ENCODE results near the gene FAM53B.
"Not testable (repeated sequence)": the region's sequence is repeated elsewhere in the genome, so short reads cannot be mapped to it uniquely, and the experiment has no call there.

FAM53B gene

DNA sequence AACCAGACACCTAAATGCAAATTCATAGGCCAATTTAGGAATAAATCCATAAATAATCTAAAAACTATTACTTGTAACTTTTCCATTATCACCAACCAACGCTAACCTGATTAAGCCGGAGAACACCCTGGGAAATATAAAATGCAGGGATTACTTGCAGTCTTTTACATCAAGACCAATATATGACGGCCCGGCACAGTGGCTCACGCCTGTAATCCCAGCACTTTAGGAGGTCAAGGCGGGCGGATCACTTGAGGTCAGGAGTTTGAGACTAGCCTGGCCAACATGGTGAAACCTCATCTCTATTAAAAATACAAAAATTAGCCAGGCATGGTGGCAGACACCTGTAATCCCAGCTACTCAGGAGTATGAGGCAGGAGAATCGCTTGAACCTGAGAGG is 2.3 kb upstream of the FAM53B start:
- H3K23ac ChIP-seq (ENCODE audit: low read depth, low read length, poor library complexity); H2BK5ac ChIP-seq (ENCODE audit: low read length); H3K9me3 ChIP-seq (replicated peaks in 1 of 2; ENCODE audit: control insufficient read depth in 2 of 2, insufficient read depth in 1 of 2, low read depth in 1 of 2, low read length in 2 of 2); H2BK12ac ChIP-seq (ENCODE audit: low read length); H3K4me3 ChIP-seq (ENCODE audit: low read length in 2 of 2); H2AFZ ChIP-seq (ENCODE audit: low read length); H2BK15ac ChIP-seq (ENCODE audit: low read length); H3K4me2 ChIP-seq (ENCODE audit: insufficient read depth, low read length, poor library complexity, severe bottlenecking); H3K9ac ChIP-seq (ENCODE audit: low read depth, low read length, poor library complexity); DNase-seq (ENCODE audit: low spot score); H4K8ac ChIP-seq (ENCODE audit: low read depth, low read length); H3K79me1 ChIP-seq (ENCODE audit: low read depth, low read length); H3K4ac ChIP-seq (ENCODE audit: low read length); H3K14ac ChIP-seq (ENCODE audit: low read length); H3K18ac ChIP-seq (ENCODE audit: low read length); H3K27me3 ChIP-seq (ENCODE audit: control insufficient read depth in 3 of 3, insufficient read depth in 3 of 3, low read depth in 1 of 3, low read length in 3 of 3); H3K27ac ChIP-seq (replicated peaks; ENCODE audit: low read length); H4K91ac ChIP-seq (ENCODE audit: low read depth, low read length, poor library complexity); H2AK5ac ChIP-seq (ENCODE audit: low read depth, low read length); H2BK120ac ChIP-seq (ENCODE audit: low read depth, low read length): not testable (repeated sequence)
- WGBS, 2 donors (ENCODE audit: extremely low coverage in 2 of 2, insufficient read length in 2 of 2, insufficient replicate concordance in 1 of 2): no CpG with 5 or more reads among the region's 8 CpGs
- H3K4me1 ChIP-seq (ENCODE audit: control insufficient read depth in 2 of 2, insufficient read depth in 1 of 2, low read depth in 1 of 2, low read length in 2 of 2): peaks cover 11 to 23% of the 10 kb centered on the region in 2 donors
- H3K36me3 ChIP-seq (replicated peaks in 1 of 2; ENCODE audit: control insufficient read depth in 2 of 2, insufficient read depth in 2 of 2, low read length in 2 of 2): peaks cover 3 to 19% of the 10 kb centered on the region in 2 donors

DNA sequence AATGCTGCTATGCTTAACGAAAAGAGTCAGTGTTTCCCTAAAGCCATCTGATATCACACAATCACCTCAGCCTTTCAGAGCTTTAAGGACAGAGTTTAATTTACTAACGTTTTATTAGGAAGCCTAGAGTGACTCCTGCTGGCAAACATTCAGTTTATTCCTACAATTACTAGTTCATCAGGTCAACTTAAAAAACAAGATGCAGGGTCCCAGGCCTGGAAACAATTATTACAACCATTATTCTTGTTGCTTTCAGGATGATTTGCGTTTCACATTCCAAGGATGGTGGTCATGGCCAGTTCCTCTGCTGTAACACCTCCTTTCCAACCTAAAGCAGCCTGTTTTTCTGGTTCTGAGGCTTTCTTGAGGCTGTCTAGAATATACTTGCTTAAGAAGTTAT is 1.5 kb upstream of the FAM53B start:
- Histone ChIP-seq H2BK5ac (ENCODE audit: low read length) (no peak overlapping the region), H2AK5ac (ENCODE audit: low read depth, low read length) (no peak overlapping the region), H2BK12ac (ENCODE audit: low read length) (no peak overlapping the region), H2BK15ac (ENCODE audit: low read length) (no peak overlapping the region), H3K23ac (ENCODE audit: low read depth, low read length, poor library complexity) (no peak overlapping the region), H3K9ac (ENCODE audit: low read depth, low read length, poor library complexity) (no peak overlapping the region), H2AFZ (ENCODE audit: low read length) (no peak overlapping the region), H3K36me3 (replicated peaks in 1 of 2; ENCODE audit: control insufficient read depth in 2 of 2, insufficient read depth in 2 of 2, low read length in 2 of 2) (peaks cover 3 to 17% of the 10 kb centered on the region in 2 donors), H3K14ac (ENCODE audit: low read length) (no peak overlapping the region), H4K8ac (ENCODE audit: low read depth, low read length) (no peak overlapping the region), H4K91ac (ENCODE audit: low read depth, low read length, poor library complexity) (no peak overlapping the region), H3K27ac (replicated peaks; ENCODE audit: low read length) (no peak overlapping the region), H3K27me3 (ENCODE audit: control insufficient read depth in 3 of 3, insufficient read depth in 3 of 3, low read depth in 1 of 3, low read length in 3 of 3) (no peaks in the 10 kb centered on the region), H3K4me1 (ENCODE audit: control insufficient read depth in 2 of 2, insufficient read depth in 1 of 2, low read depth in 1 of 2, low read length in 2 of 2) (peaks cover 15 to 29% of the 10 kb centered on the region in 2 donors), H3K18ac (ENCODE audit: low read length) (no peak overlapping the region), H2BK120ac (ENCODE audit: low read depth, low read length) (no peak overlapping the region), H3K9me3 (replicated peaks in 1 of 2; ENCODE audit: control insufficient read depth in 2 of 2, insufficient read depth in 1 of 2, low read depth in 1 of 2, low read length in 2 of 2) (no peaks in the 10 kb centered on the region), H3K4me2 (ENCODE audit: insufficient read depth, low read length, poor library complexity, severe bottlenecking) (no peak overlapping the region), H3K79me1 (ENCODE audit: low read depth, low read length) (no peaks in the 10 kb centered on the region), H3K4ac (ENCODE audit: low read length) (no peak overlapping the region), H3K4me3 (ENCODE audit: low read length in 2 of 2) (no peak overlapping the region)
- DNase-seq (ENCODE audit: low spot score): no peak
- no CpG with 5 or more reads among the region's 3 CpGs for WGBS, 2 donors (ENCODE audit: extremely low coverage in 2 of 2, insufficient read length in 2 of 2, insufficient replicate concordance in 1 of 2)

DNA sequence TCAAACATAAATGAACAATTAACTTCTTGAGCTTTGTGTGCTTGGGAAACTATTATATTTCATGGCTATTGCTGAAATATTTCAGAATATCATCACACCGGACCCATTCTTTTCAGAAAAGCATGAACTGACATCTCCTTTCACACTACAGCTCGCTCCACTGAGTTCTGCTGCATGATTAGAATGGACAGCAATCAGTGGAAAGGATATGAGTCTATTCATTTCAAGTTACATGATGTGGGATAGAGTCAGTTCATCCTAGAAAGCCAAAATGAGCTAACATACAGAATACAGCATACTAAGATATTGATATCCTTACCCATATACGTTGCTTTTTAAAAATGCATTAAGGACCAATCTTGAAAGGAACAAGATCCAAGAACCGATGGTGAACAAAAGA is 1.1 kb upstream of the FAM53B start:
- Histone ChIP-seq H3K79me1 (ENCODE audit: low read depth, low read length) (no peaks in the 10 kb centered on the region), H3K4me3 (ENCODE audit: low read length in 2 of 2) (peak overlapping the region in 1 of 2 donors; percentile 71), H2BK5ac (ENCODE audit: low read length) (no peak overlapping the region), H3K27me3 (ENCODE audit: control insufficient read depth in 3 of 3, insufficient read depth in 3 of 3, low read depth in 1 of 3, low read length in 3 of 3) (no peaks in the 10 kb centered on the region), H3K23ac (ENCODE audit: low read depth, low read length, poor library complexity) (no peak overlapping the region), H3K9ac (ENCODE audit: low read depth, low read length, poor library complexity) (no peak overlapping the region), H2BK12ac (ENCODE audit: low read length) (no peak overlapping the region), H3K4me1 (ENCODE audit: control insufficient read depth in 2 of 2, insufficient read depth in 1 of 2, low read depth in 1 of 2, low read length in 2 of 2) (peaks cover 18 to 33% of the 10 kb centered on the region in 2 donors), H3K14ac (ENCODE audit: low read length) (no peak overlapping the region), H4K91ac (ENCODE audit: low read depth, low read length, poor library complexity) (no peak overlapping the region), H3K4me2 (ENCODE audit: insufficient read depth, low read length, poor library complexity, severe bottlenecking) (no peak overlapping the region), H2BK120ac (ENCODE audit: low read depth, low read length) (no peak overlapping the region), H2AK5ac (ENCODE audit: low read depth, low read length) (no peak overlapping the region), H3K27ac (replicated peaks; ENCODE audit: low read length) (no peak overlapping the region), H2BK15ac (ENCODE audit: low read length) (no peak overlapping the region), H3K36me3 (replicated peaks in 1 of 2; ENCODE audit: control insufficient read depth in 2 of 2, insufficient read depth in 2 of 2, low read length in 2 of 2) (peaks cover 3 to 13% of the 10 kb centered on the region in 2 donors), H4K8ac (ENCODE audit: low read depth, low read length) (no peak overlapping the region), H3K4ac (ENCODE audit: low read length) (no peak overlapping the region), H3K9me3 (replicated peaks in 1 of 2; ENCODE audit: control insufficient read depth in 2 of 2, insufficient read depth in 1 of 2, low read depth in 1 of 2, low read length in 2 of 2) (no peaks in the 10 kb centered on the region), H2AFZ (ENCODE audit: low read length) (no peak overlapping the region), H3K18ac (ENCODE audit: low read length) (no peak overlapping the region)
- no CpG with 5 or more reads among the region's 4 CpGs for WGBS, 2 donors (ENCODE audit: extremely low coverage in 2 of 2, insufficient read length in 2 of 2, insufficient replicate concordance in 1 of 2)
- DNase-seq (ENCODE audit: low spot score): no peak

DNA sequence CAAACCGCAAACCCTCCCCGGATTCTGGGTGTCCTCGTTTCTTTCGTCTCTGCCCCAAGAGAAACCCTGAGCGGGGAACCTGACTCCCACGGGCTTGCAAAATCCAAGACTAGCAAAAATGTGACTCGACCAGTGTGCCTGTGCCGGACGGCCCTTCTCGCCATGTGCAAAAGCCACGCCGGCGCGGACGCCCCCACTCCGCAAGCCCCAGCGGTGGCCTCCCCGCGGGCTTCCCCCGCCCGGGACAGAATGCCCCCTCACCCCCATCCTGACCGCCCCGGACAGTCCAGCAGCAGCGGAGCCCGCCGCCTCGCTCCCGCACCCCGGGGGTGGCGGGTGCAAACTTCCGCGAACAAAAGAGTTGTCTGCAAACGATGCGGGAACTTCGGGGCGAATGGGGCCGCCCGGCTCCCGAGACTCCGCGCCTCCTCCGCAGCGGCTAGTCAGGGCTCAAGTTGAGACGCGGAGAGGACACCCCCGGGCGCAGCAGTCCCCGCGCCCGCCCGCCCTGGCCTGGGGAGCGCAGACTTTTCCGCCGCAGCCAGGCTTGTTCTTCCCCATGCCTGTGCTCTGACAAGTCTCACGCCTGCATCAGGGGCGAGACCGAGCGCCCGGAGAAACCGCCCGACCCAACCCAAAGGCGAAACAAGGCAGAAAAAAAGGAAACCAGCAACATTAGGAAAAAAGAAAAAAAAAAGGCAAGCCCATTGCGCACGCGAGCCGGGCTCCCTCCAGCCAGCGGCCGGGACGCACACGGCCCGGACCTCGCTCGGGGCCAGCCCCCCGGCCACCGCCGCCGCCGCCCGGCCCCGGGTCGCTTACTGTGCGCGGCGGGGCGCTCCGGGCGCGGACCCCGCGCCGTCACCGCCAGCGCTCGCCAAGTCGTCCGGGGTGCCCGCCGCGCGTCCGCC is 732 bp downstream of the FAM53B start:
- H3K4me1 ChIP-seq (ENCODE audit: control insufficient read depth in 2 of 2, insufficient read depth in 1 of 2, low read depth in 1 of 2, low read length in 2 of 2): peaks cover 30 to 52% of the 10 kb centered on the region in 2 donors
- H2BK120ac ChIP-seq (ENCODE audit: low read depth, low read length): peak overlapping the region; percentile 67
- H3K36me3 ChIP-seq (replicated peaks in 1 of 2; ENCODE audit: control insufficient read depth in 2 of 2, insufficient read depth in 2 of 2, low read length in 2 of 2): peaks cover 3 to 10% of the 10 kb centered on the region in 2 donors
- H4K8ac ChIP-seq (ENCODE audit: low read depth, low read length): no peak overlapping the region
- H3K4me3 ChIP-seq (ENCODE audit: low read length in 2 of 2): peak overlapping the region; percentile 71 to 90
- peak overlapping the region; percentile 84 for H2AFZ ChIP-seq (ENCODE audit: low read length)
- peak overlapping the region; percentile 68 for H2AK5ac ChIP-seq (ENCODE audit: low read depth, low read length)
- H3K4me2 ChIP-seq (ENCODE audit: insufficient read depth, low read length, poor library complexity, severe bottlenecking): peak overlapping the region; percentile 98
- peak overlapping the region; percentile 36 for H3K23ac ChIP-seq (ENCODE audit: low read depth, low read length, poor library complexity)
- peak overlapping the region; percentile 27 for H2BK5ac ChIP-seq (ENCODE audit: low read length)
- H3K9me3 ChIP-seq (replicated peaks in 1 of 2; ENCODE audit: control insufficient read depth in 2 of 2, insufficient read depth in 1 of 2, low read depth in 1 of 2, low read length in 2 of 2): no peaks in the 10 kb centered on the region
- peak overlapping the region; percentile 95 for H3K18ac ChIP-seq (ENCODE audit: low read length)
- peak overlapping the region; percentile 23 for H3K4ac ChIP-seq (ENCODE audit: low read length)
- H3K79me1 ChIP-seq (ENCODE audit: low read depth, low read length): peaks cover 4% of the 10 kb centered on the region
- no peaks in the 10 kb centered on the region for H3K27me3 ChIP-seq (ENCODE audit: control insufficient read depth in 3 of 3, insufficient read depth in 3 of 3, low read depth in 1 of 3, low read length in 3 of 3)
- peak overlapping the region; percentile 76 for H3K14ac ChIP-seq (ENCODE audit: low read length)
- DNase-seq (ENCODE audit: low spot score): peak; percentile 35
- no peak overlapping the region for H2BK12ac ChIP-seq (ENCODE audit: low read length)
- H3K9ac ChIP-seq (ENCODE audit: low read depth, low read length, poor library complexity): peak overlapping the region; percentile 84
- no peak overlapping the region for H3K27ac ChIP-seq (replicated peaks; ENCODE audit: low read length)
- H2BK15ac ChIP-seq (ENCODE audit: low read length): peak overlapping the region; percentile 33
- no CpG with 5 or more reads among the region's 101 CpGs for WGBS, 2 donors (ENCODE audit: extremely low coverage in 2 of 2, insufficient read length in 2 of 2, insufficient replicate concordance in 1 of 2)
- no peak overlapping the region for H4K91ac ChIP-seq (ENCODE audit: low read depth, low read length, poor library complexity)

Measured in neuronal stem cell (in vitro differentiated cells).